A549 (cell line): ENCODE data around the gene RPL27. TPM values are rescaled to one million over a fixed set of nuclear protein-coding genes. Genes with fewer than 3 reads are reported as not detected.

Experiments used
- ATAC-seq, 2 experiments: fragments of 200-7000 bp in 1 of 2; fragments of >200 bp in 1 of 2; cut with Nextera tagmentation in 1 of 2; cut with Tn5 transposase in 1 of 2; 3 replicates each; pipeline versions ENCODE4 v1.8.0 to v1.9.1; 2018 to 2020; ENCODE audit warnings: mild to moderate bottlenecking in 1 of 2, moderate library complexity in 1 of 2
- CTCF ChIA-PET: fragments of 300-600 bp; sonication (Branson Sonifier 250); formaldehyde crosslinking; extraction: SDS; loops from one replicate; lab custom pipeline; 2021; ENCODE audit warnings: antibody characterized with exemption, inconsistent platforms; lab: Yijun Ruan, JAX
- POLR2A ChIA-PET: fragments of 350-600 bp; formaldehyde crosslinking; extraction: SDS; loops from one replicate; lab custom pipeline; 2021; ENCODE audit warnings: antibody characterized with exemption, inconsistent platforms; lab: Yijun Ruan, JAX
- DNase-seq, 2 experiments: peaks; one replicate each; pipeline versions ENCODE4 v3.0.0 to v3.0.0-alpha.2; 2011 to 2016; ENCODE audit warnings: low read depth in 1 of 2, low spot score in 1 of 2
- FAIRE-seq: peaks from 2 replicates; lab custom pipeline; 2011; peaks lifted over from hg19 to GRCh38; lab: Jason Lieb, UNC
- H3K27ac ChIP-seq, 2 experiments: fragments of >200 bp; sonication (Bioruptor Twin); formaldehyde crosslinking; 3 replicates each; pipeline ENCODE4 v1.5.1; 2016 to 2017
- H3K4me1 ChIP-seq: fragments of >200 bp; sonication (Bioruptor Twin); formaldehyde crosslinking; 3 replicates; pipeline ENCODE4 v1.6.1; 2016
- H3K4me2 ChIP-seq: fragments of >200 bp; sonication (Bioruptor Twin); formaldehyde crosslinking; 3 replicates; pipeline ENCODE4 v1.6.1; 2016
- H3K4me3 ChIP-seq: fragments of >200 bp; sonication (Bioruptor Twin); formaldehyde crosslinking; 3 replicates; pipeline ENCODE4 v1.5.1; 2016
- H3K9me3 ChIP-seq: fragments of >200 bp; sonication (Bioruptor Twin); formaldehyde crosslinking; 3 replicates; pipeline ENCODE4 v1.6.1; 2016
- ATOH8 ChIP-seq: fragments of 250-450 bp; sonication (Bioruptor Pico); IDR thresholded peaks from 2 replicates; pipeline ENCODE4 v1.5.0; 2020; ENCODE audit warnings: low read depth, mild to moderate bottlenecking, moderate library complexity
- BHLHE40 ChIP-seq: IDR thresholded peaks from 2 replicates; pipeline ENCODE4 v1.6.1; 2012; ENCODE audit warnings: low read depth, low read length, inconsistent platforms
- CBX2 ChIP-seq: fragments of 200-600 bp; sonication (generic); IDR thresholded peaks from 2 replicates; pipeline ENCODE4 v1.6.1; 2016; ENCODE audit warnings: low read depth, mild to moderate bottlenecking, borderline replicate concordance
- CEBPB ChIP-seq, 2 experiments: fragments of >200 bp in 1 of 2; sonication (Bioruptor Twin) in 1 of 2; formaldehyde crosslinking in 1 of 2; IDR thresholded peaks; 2 replicates each; pipeline ENCODE4 v1.6.1; 2012 to 2016
- CHD2 ChIP-seq: fragments of 150-350 bp; IDR thresholded peaks from 2 replicates; pipeline ENCODE4 v1.6.1; 2014; ENCODE audit warnings: low read length; ENCODE audit not compliant: partially characterized antibody
- E2F6 ChIP-seq: IDR thresholded peaks from 2 replicates; pipeline ENCODE4 v1.6.1; 2012; ENCODE audit warnings: low read depth, borderline replicate concordance
- ELK1 ChIP-seq: fragments of 150-350 bp; IDR thresholded peaks from 2 replicates; pipeline ENCODE4 v1.6.1; 2014; ENCODE audit warnings: low read depth, mild to moderate bottlenecking, low read length
- FOXS1 ChIP-seq: fragments of 250-450 bp; sonication (Bioruptor Pico); IDR thresholded peaks from 2 replicates; pipeline ENCODE4 v1.5.0; 2020; ENCODE audit warnings: mild to moderate bottlenecking, moderate library complexity
- GATA3 ChIP-seq: IDR thresholded peaks from 2 replicates; pipeline ENCODE4 v1.6.1; 2012; ENCODE audit warnings: borderline replicate concordance
- HDAC2 ChIP-seq: fragments of 200-600 bp; sonication (generic); IDR thresholded peaks from 2 replicates; pipeline ENCODE4 v1.6.1; 2016
- HES2 ChIP-seq: fragments of >200 bp; sonication (Bioruptor Twin); formaldehyde crosslinking; IDR thresholded peaks from 2 replicates; pipeline ENCODE4 v1.6.1; 2016
- HMGXB4 ChIP-seq: fragments of 250-450 bp; sonication (Bioruptor Pico); IDR thresholded peaks from 2 replicates; pipeline ENCODE4 v1.5.0; 2021; ENCODE audit warnings: mild to moderate bottlenecking, moderate library complexity, borderline replicate concordance
- HOXA7 ChIP-seq: fragments of 250-450 bp; sonication (Bioruptor Pico); IDR thresholded peaks from 2 replicates; pipeline ENCODE4 v1.5.0; 2020; ENCODE audit warnings: mild to moderate bottlenecking, moderate library complexity
- JUN ChIP-seq, 2 experiments: fragments of >200 bp; sonication (Bioruptor Twin); formaldehyde crosslinking; IDR thresholded peaks; 2 replicates in 1 of 2; 3 replicates in 1 of 2; pipeline ENCODE4 v1.6.1; 2016 to 2017
- KDM1A ChIP-seq: fragments of 200-600 bp; sonication (generic); IDR thresholded peaks from 2 replicates; pipeline ENCODE4 v1.6.1; 2016; ENCODE audit warnings: low read depth, mild to moderate bottlenecking
- KDM5A ChIP-seq: fragments of 200-600 bp; sonication (generic); IDR thresholded peaks from 2 replicates; pipeline ENCODE4 v1.6.1; 2016; ENCODE audit warnings: antibody characterized with exemption, mild to moderate bottlenecking
- MAFK ChIP-seq: fragments of 450-650 bp; IDR thresholded peaks from 2 replicates; pipeline ENCODE4 v1.6.1; 2014; ENCODE audit not compliant: partially characterized antibody
- MAX ChIP-seq: IDR thresholded peaks from 2 replicates; pipeline ENCODE4 v1.6.1; 2012
- MAZ ChIP-seq: fragments of 150-350 bp; IDR thresholded peaks from 2 replicates; pipeline ENCODE4 v1.6.1; 2014; ENCODE audit warnings: antibody characterized with exemption, low read depth, low read length, borderline replicate concordance
- PBX3 ChIP-seq: IDR thresholded peaks from 2 replicates; pipeline ENCODE4 v1.6.1; 2012
- POLR2A ChIP-seq: IDR thresholded peaks from 2 replicates; pipeline ENCODE4 v1.6.1; 2012; ENCODE audit warnings: mild to moderate bottlenecking, low read length
- POLR2AphosphoS2 ChIP-seq: conservative IDR thresholded peaks from 2 replicates; pipeline ENCODE4 v1.6.1; 2012; ENCODE audit warnings: low read length, improper control_type of control experiment, inconsistent platforms
- RAD21 ChIP-seq, 2 experiments: fragments of >200 bp in 1 of 2; sonication (Bioruptor Twin) in 1 of 2; formaldehyde crosslinking in 1 of 2; IDR thresholded peaks in 1 of 2; conservative IDR thresholded peaks in 1 of 2; 2 replicates in 1 of 2; 3 replicates in 1 of 2; pipeline ENCODE4 v1.6.1; 2012 to 2018; ENCODE audit warnings: inconsistent platforms in 1 of 2
- RCOR1 ChIP-seq: fragments of 150-350 bp; IDR thresholded peaks from 2 replicates; pipeline ENCODE4 v1.6.1; 2014; ENCODE audit warnings: antibody characterized with exemption, low read length, low read depth
- RNF2 ChIP-seq: fragments of 200-600 bp; sonication (generic); IDR thresholded peaks from 2 replicates; pipeline ENCODE4 v1.6.1; 2016; ENCODE audit warnings: low read depth, mild to moderate bottlenecking, antibody characterized with exemption, moderate library complexity, borderline replicate concordance
- SREBF2 ChIP-seq: fragments of 450-650 bp; IDR thresholded peaks from 2 replicates; pipeline ENCODE4 v1.6.1; 2014; ENCODE audit warnings: mild to moderate bottlenecking, moderate library complexity
- TFCP2L1 ChIP-seq: fragments of 250-450 bp; sonication (Bioruptor Pico); IDR thresholded peaks from 2 replicates; pipeline ENCODE4 v1.5.0; 2021; ENCODE audit warnings: mild to moderate bottlenecking
- ZC3H11A ChIP-seq: fragments of 450-650 bp; IDR thresholded peaks from 2 replicates; pipeline ENCODE4 v1.6.1; 2014; ENCODE audit warnings: antibody characterized with exemption, mild to moderate bottlenecking
- ZFP36 ChIP-seq: fragments of 450-650 bp; IDR thresholded peaks from 2 replicates; pipeline ENCODE4 v1.6.1; 2014; ENCODE audit warnings: borderline replicate concordance; ENCODE audit not compliant: partially characterized antibody
- WGBS: methylation state at CpG from one replicate; pipeline ENCODE4 v1.1.6; 2017; ENCODE audit errors: missing lambda C conversion rate; 5-methylcytosine and 5-hydroxymethylcytosine counted together
- polyA plus RNA-seq, 4 experiments: library from polyadenylated mRNA; depleted of rRNA in 3 of 4; stranded (reverse); fragments of >200 nt; fragmentation: RNase III in 1 of 4; extraction: RNeasy Plus Mini Kit Qiagen cat#74134 plus additional on column Dnase treatment in 1 of 4; gene quantifications; 2 replicates in 3 of 4; 3 replicates in 1 of 4; pipeline ENCODE4 v1.2.3, GENCODE V29; 2011 to 2017

The RPL27 gene
- polyA plus RNA-seq, 2 of the 4 experiments (the other 2 are of a cell fraction), result 2,894 to 5,746 TPM

GRCh38 chr17:43021741-43022512 lies 23.7 kb downstream of the RPL27 start, which contains the start of gene VAT1:
Gene VAT1 (minus strand): TSS chr17:43022385. CDS start chr17:43022322, 63 bp downstream.
- FAIRE-seq, result no peak
- WGBS, result 3% methylated on average over 35 of the region's 80 CpGs
- DNase-seq, result peak; percentile 83 to 94
- TF ChIP-seq RCOR1 (no peak), SREBF2 (no peak), BHLHE40 (no peak), ATOH8 (CRISPR knock-in tag) (no peak), HES2 (no peak), GATA3 (0 out of 2 replicates have a peak, but pooled peaks have one; percentile 5), KDM5A (no peak), KDM1A (no peak), POLR2A (peak; percentile 63), RNF2 (no peak), HDAC2 (0 out of 2 replicates have a peak, but pooled peaks have one; percentile 38), ZFP36 (no peak), TFCP2L1 (CRISPR knock-in tag) (0 out of 2 replicates have a peak, but pooled peaks have one; percentile 7), CEBPB (IDR thresholded peaks at IDR 0.05) (0 out of 4 replicates have a peak, but pooled peaks of 1 of the 2 experiments have one; percentile 23), MAX (peak; percentile 57), ELK1 (no peak), MAFK (no peak), JUN (IDR thresholded peaks at IDR 0.05) (peak; percentile 34 to 67; a peak in 3 of 5 replicates), PBX3 (0 out of 2 replicates have a peak, but pooled peaks have one; percentile 41), HOXA7 (CRISPR knock-in tag) (no peak), FOXS1 (CRISPR knock-in tag) (no peak), HMGXB4 (CRISPR knock-in tag) (0 out of 2 replicates have a peak, but pooled peaks have one; percentile 19), ZC3H11A (no peak), CBX2 (no peak), POLR2AphosphoS2 (no peak), CHD2 (no peak), E2F6 (peak; percentile 65), RAD21 (conservative IDR thresholded peaks at IDR 0.05 in 1 of 2, IDR thresholded peaks at IDR 0.05 in 1 of 2) (no peak; a peak in 1 of 5 replicates), MAZ (no peak)
- ChIA-PET CTCF (interaction anchor here (0.8 to 1.8 kb wide), 6 partner anchors 8 to 148 kb away, joined by 3 to 9 read pairs (median 4); partner anchors contain the start of gene RPL27), POLR2A (interaction anchor here (0.5 to 6.0 kb wide), 5 partner anchors 24 to 310 kb away, joined by 3 to 40 read pairs (median 12); partner anchors contain the start of gene RPL27)
- peak within 1 kb of the TSS; percentile 91 to 92 for H3K27ac ChIP-seq
- H3K4me1 ChIP-seq, result peaks cover 29% of the 10 kb centered on the region
- ATAC-seq, result peak; percentile 65 to 84
- H3K9me3 ChIP-seq, result no peaks in the 10 kb centered on the region
- peak within 1 kb of the TSS; percentile 98 for H3K4me2 ChIP-seq
- peak within 1 kb of the TSS; percentile 69 for H3K4me3 ChIP-seq
